OCI-LY3 (cell line): ENCODE measurements around the gene TTC21A.

Source experiments
- H2AFZ ChIP-seq: fragments of 200-600, 300-600 bp; shearing (Covaris generic); 2 replicates; pipeline ENCODE4 v1.6.0; 2014; ENCODE audit warnings: antibody characterized with exemption, low read depth, low read length
- H3K27ac ChIP-seq: fragments of 200-600, 300-600 bp; sonication (generic); 2 replicates; pipeline ENCODE4 v1.5.1; 2014; ENCODE audit warnings: mild to moderate bottlenecking, low read length, moderate library complexity, mixed read lengths
- H3K27me3 ChIP-seq: fragments of 200-600, 300-600 bp; sonication (generic); 2 replicates; pipeline ENCODE4 v1.6.1; 2014; ENCODE audit warnings: low read depth, low read length, mixed read lengths
- H3K36me3 ChIP-seq: fragments of 200-600, 300-600 bp; sonication (generic); replicated peaks from 2 replicates; pipeline ENCODE3; 2014; ENCODE audit warnings: low read depth, low read length, mixed read lengths
- H3K4me1 ChIP-seq: fragments of 300-600, 200-600 bp; sonication (generic); 2 replicates; pipeline ENCODE4 v1.6.1; 2014; ENCODE audit warnings: low read length, mixed read lengths
- H3K4me2 ChIP-seq: fragments of 200-600, 300-600 bp; sonication (generic); 2 replicates; pipeline ENCODE4 v1.6.1; 2014; ENCODE audit warnings: low read length, mixed read lengths
- H3K4me3 ChIP-seq: fragments of 300-600, 200-600 bp; sonication (generic); 2 replicates; pipeline ENCODE4 v1.5.1; 2014; ENCODE audit warnings: antibody characterized with exemption, mild to moderate bottlenecking, low read length, moderate library complexity
- H3K79me2 ChIP-seq: fragments of 300-600, 200-600 bp; shearing (Covaris generic); 2 replicates; pipeline ENCODE4 v1.6.1; 2014; ENCODE audit warnings: mild to moderate bottlenecking, low read length, mixed read lengths
- H3K9ac ChIP-seq: fragments of 300-600, 200-600 bp; shearing (Covaris generic); 2 replicates; pipeline ENCODE4 v1.6.0; 2014; ENCODE audit warnings: mild to moderate bottlenecking, low read length, moderate library complexity
- H3K9me3 ChIP-seq: fragments of 200-600, 300-600 bp; shearing (Covaris generic); 2 replicates; pipeline ENCODE4 v1.6.1; 2014; ENCODE audit warnings: low read length, mixed read lengths; ENCODE audit not compliant: insufficient read depth
- H4K20me1 ChIP-seq: fragments of 200-600, 300-600 bp; sonication (generic); 2 replicates; pipeline ENCODE4 v1.6.1; 2016; ENCODE audit warnings: low read length, mixed read lengths; ENCODE audit not compliant: insufficient read depth
- EZH2phosphoT487 ChIP-seq: fragments of 200-600 bp; shearing (Covaris generic); IDR thresholded peaks from 2 replicates; pipeline ENCODE4 v1.6.1; 2018; ENCODE audit warnings: antibody characterized with exemption, mixed run types, low read depth
- TF ChIP-seq, protein P1 (sequence below): fragments of 200-600, 300-600 bp; sonication (generic); IDR thresholded peaks from 2 replicates; pipeline ENCODE4 v1.5.1; 2014; ENCODE audit warnings: antibody characterized with exemption, low read length, low read depth

Gene TTC21A

GRCh38 chr3:39186692-39187151 is 79.2 kb downstream of the TTC21A start:
- H3K9me3 ChIP-seq = no peaks in the 10 kb centered on the region

GRCh38 chr3:39187372-39188155 is 80.1 kb downstream of the TTC21A start:
- no peaks in the 10 kb centered on the region for H4K20me1 ChIP-seq
- peaks cover 6% of the 10 kb centered on the region; the same call in 1 of the 2 replicates for H3K4me1 ChIP-seq
- H3K4me3 ChIP-seq = no peak overlapping the region
- no peaks in the 10 kb centered on the region for H3K36me3 ChIP-seq
- no peak overlapping the region for H3K27ac ChIP-seq
- H3K9ac ChIP-seq = no peak overlapping the region
- no peaks in the 10 kb centered on the region for H3K9me3 ChIP-seq
- no peak overlapping the region for H3K4me2 ChIP-seq
- no peak overlapping the region for H2AFZ ChIP-seq
- H3K79me2 ChIP-seq = no peaks in the 10 kb centered on the region
- H3K27me3 ChIP-seq = peaks cover 7% of the 10 kb centered on the region
- no peak for TF ChIP-seq EZH2phosphoT487
- TF ChIP-seq, protein P1, sequence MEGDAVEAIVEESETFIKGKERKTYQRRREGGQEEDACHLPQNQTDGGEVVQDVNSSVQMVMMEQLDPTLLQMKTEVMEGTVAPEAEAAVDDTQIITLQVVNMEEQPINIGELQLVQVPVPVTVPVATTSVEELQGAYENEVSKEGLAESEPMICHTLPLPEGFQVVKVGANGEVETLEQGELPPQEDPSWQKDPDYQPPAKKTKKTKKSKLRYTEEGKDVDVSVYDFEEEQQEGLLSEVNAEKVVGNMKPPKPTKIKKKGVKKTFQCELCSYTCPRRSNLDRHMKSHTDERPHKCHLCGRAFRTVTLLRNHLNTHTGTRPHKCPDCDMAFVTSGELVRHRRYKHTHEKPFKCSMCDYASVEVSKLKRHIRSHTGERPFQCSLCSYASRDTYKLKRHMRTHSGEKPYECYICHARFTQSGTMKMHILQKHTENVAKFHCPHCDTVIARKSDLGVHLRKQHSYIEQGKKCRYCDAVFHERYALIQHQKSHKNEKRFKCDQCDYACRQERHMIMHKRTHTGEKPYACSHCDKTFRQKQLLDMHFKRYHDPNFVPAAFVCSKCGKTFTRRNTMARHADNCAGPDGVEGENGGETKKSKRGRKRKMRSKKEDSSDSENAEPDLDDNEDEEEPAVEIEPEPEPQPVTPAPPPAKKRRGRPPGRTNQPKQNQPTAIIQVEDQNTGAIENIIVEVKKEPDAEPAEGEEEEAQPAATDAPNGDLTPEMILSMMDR = no peak

More at GRCh38 chr3:39186692-39187151, 79.2 kb downstream of the TTC21A start:
- peaks cover 7% of the 10 kb centered on the region for H3K27me3 ChIP-seq
- H3K79me2 ChIP-seq = no peaks in the 10 kb centered on the region
- H3K4me1 ChIP-seq = peaks cover 6% of the 10 kb centered on the region; the same call in 1 of the 2 replicates
- no peak overlapping the region for H3K27ac ChIP-seq
- H3K36me3 ChIP-seq = no peaks in the 10 kb centered on the region
- H3K4me3 ChIP-seq = no peak overlapping the region
- no peak overlapping the region for H3K4me2 ChIP-seq
- H2AFZ ChIP-seq = no peak overlapping the region
- H4K20me1 ChIP-seq = no peaks in the 10 kb centered on the region
- no peak overlapping the region for H3K9ac ChIP-seq
- TF ChIP-seq, protein P1 = no peak
- TF ChIP-seq EZH2phosphoT487 = no peak
